H1 (cell line): ENCODE data around the gene LGR4. TPM values are rescaled to one million over a fixed set of nuclear protein-coding genes. Genes with fewer than 3 reads are reported as not detected.

ENCODE experiments used
- CTCF ChIA-PET: fragments of 300-600 bp; sonication (Branson Sonifier 250); formaldehyde crosslinking; loops from one replicate; lab custom pipeline; 2021; ENCODE audit not compliant: partially characterized antibody; lab: Charles Lee
- POLR2A ChIA-PET: fragments of 300-600 bp; sonication (Branson Sonifier 250); formaldehyde crosslinking; loops from one replicate; lab custom pipeline; 2021; ENCODE audit warnings: inconsistent platforms; ENCODE audit not compliant: partially characterized antibody; lab: Charles Lee
- DNase-seq, 2 experiments: peaks; one replicate each; pipeline versions ENCODE4 v3.0.0 to v3.0.0-alpha.2; 2010 to 2022; ENCODE audit warnings: low spot score in 2 of 2, low read depth in 1 of 2, mixed read lengths in 1 of 2
- FAIRE-seq: peaks from 2 replicates; lab custom pipeline; 2011; peaks lifted over from hg19 to GRCh38; lab: Jason Lieb, UNC
- H2AFZ ChIP-seq: 2 replicates; pipeline ENCODE4 v1.8.1; 2012; ENCODE audit warnings: low read length, inconsistent platforms
- H2AK5ac ChIP-seq: 2 replicates; pipeline ENCODE4 v1.6.1; 2013; ENCODE audit warnings: low read depth, low read length
- H2BK120ac ChIP-seq: replicated peaks from 2 replicates; pipeline ENCODE3; 2013; ENCODE audit warnings: low read depth, low read length, inconsistent platforms
- H2BK12ac ChIP-seq: 2 replicates; pipeline ENCODE4 v1.6.1; 2013; ENCODE audit warnings: low read depth, low read length
- H2BK15ac ChIP-seq: 2 replicates; pipeline ENCODE4 v1.6.1; 2013; ENCODE audit warnings: low read length
- H2BK20ac ChIP-seq: 2 replicates; pipeline ENCODE4 v1.6.1; 2013; ENCODE audit warnings: low read length
- H2BK5ac ChIP-seq: 2 replicates; pipeline ENCODE4 v1.6.1; 2013; ENCODE audit warnings: low read depth, low read length
- H3K14ac ChIP-seq: 2 replicates; pipeline ENCODE4 v1.6.1; 2013; ENCODE audit warnings: inconsistent platforms; ENCODE audit not compliant: insufficient read length
- H3K18ac ChIP-seq: 2 replicates; pipeline ENCODE4 v1.6.1; 2013; ENCODE audit warnings: low read length; ENCODE audit errors: extremely low read depth
- H3K23ac ChIP-seq: 2 replicates; pipeline ENCODE4 v1.6.1; 2013; ENCODE audit warnings: inconsistent platforms; ENCODE audit not compliant: insufficient read length
- H3K23me2 ChIP-seq: 2 replicates; pipeline ENCODE4 v1.6.1; 2013; ENCODE audit warnings: low read depth, low read length
- H3K27ac ChIP-seq: 2 replicates; pipeline ENCODE4 v1.6.1; 2011; ENCODE audit warnings: low read depth, low read length, inconsistent platforms
- H3K27me3 ChIP-seq, 4 experiments: replicated peaks in 1 of 4; 1 replicate in 1 of 4; 2 replicates in 3 of 4; pipeline versions ENCODE4 v1.6.1 to v1.8.1; 2011 to 2013; ENCODE audit warnings: low read length in 3 of 4, mild to moderate bottlenecking in 3 of 4, inconsistent platforms in 2 of 4, mixed read lengths in 2 of 4, moderate library complexity in 1 of 4; ENCODE audit not compliant: control insufficient read depth in 3 of 4, insufficient read depth in 3 of 4; ENCODE audit errors: extremely low read depth in 1 of 4
- H3K36me3 ChIP-seq, 4 experiments: 2 replicates each; pipeline versions ENCODE4 v1.6.1 to v1.8.1; 2011 to 2013; ENCODE audit warnings: mild to moderate bottlenecking in 4 of 4, low read length in 3 of 4, moderate library complexity in 2 of 4, control low read depth in 1 of 4, inconsistent platforms in 1 of 4; ENCODE audit not compliant: insufficient read depth in 4 of 4, control insufficient read depth in 2 of 4
- H3K4ac ChIP-seq: replicated peaks from 2 replicates; pipeline ENCODE3; 2013; ENCODE audit warnings: low read length, low read depth, mixed read lengths, inconsistent platforms; ENCODE audit not compliant: insufficient read length
- H3K4me1 ChIP-seq, 4 experiments: replicated peaks in 1 of 4; 1 replicate in 1 of 4; 2 replicates in 3 of 4; pipeline versions ENCODE4 v1.6.1 to v1.8.1; 2011 to 2013; ENCODE audit warnings: low read length in 3 of 4, inconsistent platforms in 2 of 4, mixed read lengths in 1 of 4; ENCODE audit not compliant: insufficient read depth in 4 of 4, control insufficient read depth in 3 of 4
- H3K4me2 ChIP-seq, 2 experiments: 2 replicates each; pipeline versions ENCODE4 v1.6.1 to v1.8.1; 2011 to 2013; ENCODE audit warnings: low read depth in 2 of 2, low read length in 2 of 2, control low read depth in 1 of 2, inconsistent platforms in 1 of 2, mild to moderate bottlenecking in 1 of 2; ENCODE audit not compliant: insufficient read depth in 1 of 2
- H3K4me3 ChIP-seq, 4 experiments: fragments of 200-600, 300-600 bp in 1 of 4; sonication (generic), shearing (Covaris generic), sonication (Bioruptor Twin) in 1 of 4; 2 replicates each; pipeline versions ENCODE4 v1.5.1 to v1.8.1; 2011 to 2016; ENCODE audit warnings: low read length in 4 of 4, low read depth in 3 of 4, control low read depth in 2 of 4, inconsistent platforms in 2 of 4, mild to moderate bottlenecking in 2 of 4, mixed read lengths in 1 of 4, moderate library complexity in 1 of 4; ENCODE audit not compliant: insufficient read depth in 2 of 4; ENCODE audit errors: extremely low read depth in 1 of 4
- H3K56ac ChIP-seq: replicated peaks from 2 replicates; pipeline ENCODE3; 2013; ENCODE audit warnings: low read depth, mild to moderate bottlenecking, mixed read lengths, low read length, inconsistent platforms; ENCODE audit not compliant: insufficient read length
- H3K79me1 ChIP-seq: 2 replicates; pipeline ENCODE4 v1.6.1; 2013; ENCODE audit warnings: low read depth, low read length, control low read depth
- H3K79me2 ChIP-seq, 2 experiments: 2 replicates each; pipeline versions ENCODE4 v1.6.1 to v1.8.1; 2012 to 2013; ENCODE audit warnings: low read length in 2 of 2, mild to moderate bottlenecking in 2 of 2, inconsistent platforms in 1 of 2; ENCODE audit not compliant: insufficient read depth in 2 of 2, control insufficient read depth in 1 of 2
- H3K9ac ChIP-seq, 4 experiments: replicated peaks in 1 of 4; 1 replicate in 1 of 4; 2 replicates in 3 of 4; pipeline versions ENCODE4 v1.6.1 to v1.8.1; 2011 to 2013; ENCODE audit warnings: low read depth in 3 of 4, low read length in 3 of 4, control low read depth in 2 of 4, mild to moderate bottlenecking in 2 of 4, moderate library complexity in 2 of 4, inconsistent platforms in 1 of 4; ENCODE audit errors: extremely low read depth in 1 of 4
- H3K9me3 ChIP-seq, 2 experiments: 2 replicates each; pipeline versions ENCODE4 v1.6.1 to v1.8.1; 2012 to 2013; ENCODE audit warnings: mild to moderate bottlenecking in 2 of 2, moderate library complexity in 2 of 2, control low read depth in 1 of 2, inconsistent platforms in 1 of 2, low read depth in 1 of 2, low read length in 1 of 2, mixed read lengths in 1 of 2; ENCODE audit not compliant: insufficient read depth in 2 of 2
- H4K20me1 ChIP-seq, 2 experiments: replicated peaks in 1 of 2; 2 replicates each; pipeline versions ENCODE3 to v1.8.1; 2011 to 2013; ENCODE audit warnings: inconsistent platforms in 2 of 2, low read length in 2 of 2, mild to moderate bottlenecking in 1 of 2; ENCODE audit not compliant: insufficient read depth in 2 of 2, control insufficient read depth in 1 of 2
- H4K5ac ChIP-seq: 2 replicates; pipeline ENCODE4 v1.6.1; 2013; ENCODE audit warnings: low read length, low read depth, mixed read lengths, inconsistent platforms; ENCODE audit not compliant: insufficient read length
- H4K8ac ChIP-seq: 2 replicates; pipeline ENCODE4 v1.8.0; 2013; ENCODE audit warnings: mild to moderate bottlenecking, moderate library complexity, low read length, inconsistent platforms; ENCODE audit not compliant: insufficient read depth; ENCODE audit errors: extremely low read depth
- H4K91ac ChIP-seq: replicated peaks from 2 replicates; pipeline ENCODE3; 2013; ENCODE audit warnings: low read length, mixed read lengths, inconsistent platforms; ENCODE audit not compliant: insufficient read length
- BRCA1 ChIP-seq: IDR thresholded peaks from 2 replicates; pipeline ENCODE4 v1.6.1; 2012; ENCODE audit warnings: low read depth, low read length, improper control_type of control experiment
- CREB1 ChIP-seq: IDR thresholded peaks from 2 replicates; pipeline ENCODE4 v1.6.1; 2012; ENCODE audit warnings: inconsistent platforms
- KDM4A ChIP-seq: IDR thresholded peaks from one replicate; pipeline ENCODE4 v1.7.1; 2012; ENCODE audit warnings: low read depth, mild to moderate bottlenecking, moderate library complexity, low read length, inconsistent platforms; ENCODE audit not compliant: severe bottlenecking
- MAFK ChIP-seq: IDR thresholded peaks from 2 replicates; pipeline ENCODE4 v1.6.1; 2012; ENCODE audit warnings: low read depth, mild to moderate bottlenecking, improper control_type of control experiment, low read length
- SRF ChIP-seq: IDR thresholded peaks from 2 replicates; pipeline ENCODE4 v1.6.1; 2011; ENCODE audit warnings: mild to moderate bottlenecking, low read depth, low read length, moderate library complexity
- TAF7 ChIP-seq: optimal IDR thresholded peaks from 2 replicates; pipeline ENCODE3; 2011; ENCODE audit warnings: low read depth, mild to moderate bottlenecking, inconsistent platforms, low read length, moderate library complexity, borderline replicate concordance
- TCF12 ChIP-seq: IDR thresholded peaks from 2 replicates; pipeline ENCODE4 v1.6.1; 2011; ENCODE audit warnings: low read depth, mild to moderate bottlenecking, low read length
- YY1 ChIP-seq: IDR thresholded peaks from 2 replicates; pipeline ENCODE4 v1.6.1; 2011; ENCODE audit warnings: low read depth, mild to moderate bottlenecking, low read length
- WGBS, 2 experiments: shearing (Covaris generic) in 1 of 2; methylation state at CpG; one replicate each; pipeline versions ENCODE4 v1.1.6 to v1.1.7; 2013 to 2015; ENCODE audit warnings: low lambda C conversion rate in 2 of 2, mixed read lengths in 2 of 2, inconsistent platforms in 1 of 2, low coverage in 1 of 2, missing lambda C conversion rate in 1 of 2; ENCODE audit not compliant: insufficient replicate concordance in 2 of 2, insufficient coverage in 1 of 2, insufficient read length in 1 of 2; ENCODE audit errors: extremely low coverage in 1 of 2, missing lambda C conversion rate in 1 of 2; 5-methylcytosine and 5-hydroxymethylcytosine counted together
- polyA plus RNA-seq, 7 experiments: library from polyadenylated mRNA; depleted of rRNA in 3 of 7; stranded (reverse) in 5 of 7; unstranded in 2 of 7; fragments of >200 nt in 5 of 7; fragments of 200-250 nt in 2 of 7; gene quantifications; 1 replicate in 5 of 7; 2 replicates in 1 of 7; 4 replicates in 1 of 7; pipeline versions ENCODE4 v1.2.1 to v1.2.3, GENCODE V29; 2011 to 2013; ENCODE audit warnings: missing spikeins in 2 of 7, mixed read lengths in 2 of 7
- total RNA-seq: library from RNA; stranded (reverse); fragmentation: NEBNext Ultra II Directional; extraction: Animal tissue kit (Norgen Biotek cat#: 25700); gene quantifications from 2 replicates; pipeline ENCODE4 v1.2.1, GENCODE V29; 2021

LGR4 gene
- total and polyA plus RNA-seq, 2 of the 8 experiments (the other 6 are each of a cell fraction or from before 2014, with no cell fraction given) = 26.6 to 61.7 TPM

DNA sequence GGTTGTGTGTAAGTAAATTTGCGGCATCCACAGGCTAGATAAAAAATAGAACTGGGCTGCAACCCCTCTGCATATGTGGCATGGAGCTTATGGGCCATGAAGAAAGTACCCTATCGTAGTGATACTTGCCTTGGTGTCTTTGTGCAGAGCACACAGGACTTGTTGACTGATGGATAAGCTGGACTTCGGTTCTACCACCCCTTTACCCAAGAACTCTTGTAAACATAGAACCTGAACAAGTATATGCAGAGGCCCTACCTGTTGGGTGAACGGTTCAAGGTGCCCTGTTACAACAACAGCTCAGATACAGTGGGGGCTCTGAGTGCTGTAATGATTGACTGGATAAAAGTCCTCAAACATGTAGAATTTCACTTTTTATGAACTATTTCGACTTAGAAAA is 3.0 kb upstream of the LGR4 start:
- no peak overlapping the region for H4K8ac ChIP-seq
- no peaks in the 10 kb centered on the region for H3K9me3 ChIP-seq
- no peak overlapping the region for H3K4ac ChIP-seq
- H2BK15ac ChIP-seq = no peak overlapping the region
- H3K23ac ChIP-seq = no peak overlapping the region
- H3K79me1 ChIP-seq = peaks cover 5% of the 10 kb centered on the region; the same call in 1 of the 2 replicates
- H2AK5ac ChIP-seq = no peak overlapping the region
- H3K56ac ChIP-seq = no peak overlapping the region
- H4K5ac ChIP-seq = no peak overlapping the region
- no peaks in the 10 kb centered on the region for H3K4me1 ChIP-seq
- H2BK12ac ChIP-seq = no peak overlapping the region
- ChIA-PET CTCF (interaction anchor here (0.9 to 4.7 kb wide), 7 partner anchors 10 to 314 kb away, joined by 3 to 36 read pairs (median 3); no protein-coding TSS in a partner anchor), POLR2A (interaction anchor here (0.6 to 1.2 kb wide), 3 partner anchors 24 to 48 kb away, joined by 3 read pairs; partner anchors contain the start of gene LIN7C)
- WGBS, 2 experiments = 91% methylated on average over 5 of the region's 5 CpGs; no CpG with 5 or more reads in 1 of the 2 experiments
- H2AFZ ChIP-seq = no peak overlapping the region
- TF ChIP-seq MAFK = no peak
- no peak for TF ChIP-seq TCF12
- TF ChIP-seq BRCA1 = no peak
- no peak for TF ChIP-seq TAF7
- no peak for TF ChIP-seq KDM4A
- no peak for TF ChIP-seq YY1
- TF ChIP-seq CREB1 = no peak
- TF ChIP-seq SRF = no peak
- no peak overlapping the region for H3K18ac ChIP-seq
- FAIRE-seq = no peak
- no peak overlapping the region for H3K14ac ChIP-seq
- peaks cover 11% of the 10 kb centered on the region; the same call in 1 of the 2 replicates for H3K23me2 ChIP-seq
- no peak overlapping the region for H3K27ac ChIP-seq
- no peak overlapping the region for H3K4me2 ChIP-seq
- no peak overlapping the region for H2BK20ac ChIP-seq
- H3K36me3 ChIP-seq = no peaks in the 10 kb centered on the region
- no peak overlapping the region for H3K9ac ChIP-seq
- peaks cover 2 to 7% of the 10 kb centered on the region in 2 experiments for H4K20me1 ChIP-seq
- H3K79me2 ChIP-seq = peaks cover 8 to 14% of the 10 kb centered on the region in 2 experiments
- H3K27me3 ChIP-seq = no peaks in the 10 kb centered on the region; a peak in 1 of 7 replicates
- H3K4me3 ChIP-seq = no peak overlapping the region
- H4K91ac ChIP-seq = no peak overlapping the region
- no peak for DNase-seq
- H2BK120ac ChIP-seq = no peak overlapping the region
- no peak overlapping the region for H2BK5ac ChIP-seq
